ENCODE results near the gene MEGF9.

DNA sequence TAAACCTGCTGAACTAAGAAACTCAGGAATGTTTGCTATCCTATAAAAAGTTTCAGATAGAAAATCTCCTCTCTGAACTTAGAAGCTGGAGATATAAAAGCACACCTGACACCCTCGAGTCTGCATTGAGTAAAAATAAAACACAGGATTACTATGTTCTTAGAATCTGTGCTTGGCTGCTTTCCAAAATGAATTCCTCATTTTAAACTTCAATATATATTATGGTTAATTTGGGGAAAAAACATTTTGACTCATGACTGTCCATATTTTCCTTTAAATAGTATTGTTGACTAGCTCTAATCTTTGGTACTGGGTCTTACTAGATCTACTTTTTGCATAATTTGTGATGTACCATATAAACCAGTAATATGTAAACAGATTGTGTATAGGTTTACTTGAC, 42.3 kb upstream of the MEGF9 start:
- TF ChIP-seq, protein P1, sequence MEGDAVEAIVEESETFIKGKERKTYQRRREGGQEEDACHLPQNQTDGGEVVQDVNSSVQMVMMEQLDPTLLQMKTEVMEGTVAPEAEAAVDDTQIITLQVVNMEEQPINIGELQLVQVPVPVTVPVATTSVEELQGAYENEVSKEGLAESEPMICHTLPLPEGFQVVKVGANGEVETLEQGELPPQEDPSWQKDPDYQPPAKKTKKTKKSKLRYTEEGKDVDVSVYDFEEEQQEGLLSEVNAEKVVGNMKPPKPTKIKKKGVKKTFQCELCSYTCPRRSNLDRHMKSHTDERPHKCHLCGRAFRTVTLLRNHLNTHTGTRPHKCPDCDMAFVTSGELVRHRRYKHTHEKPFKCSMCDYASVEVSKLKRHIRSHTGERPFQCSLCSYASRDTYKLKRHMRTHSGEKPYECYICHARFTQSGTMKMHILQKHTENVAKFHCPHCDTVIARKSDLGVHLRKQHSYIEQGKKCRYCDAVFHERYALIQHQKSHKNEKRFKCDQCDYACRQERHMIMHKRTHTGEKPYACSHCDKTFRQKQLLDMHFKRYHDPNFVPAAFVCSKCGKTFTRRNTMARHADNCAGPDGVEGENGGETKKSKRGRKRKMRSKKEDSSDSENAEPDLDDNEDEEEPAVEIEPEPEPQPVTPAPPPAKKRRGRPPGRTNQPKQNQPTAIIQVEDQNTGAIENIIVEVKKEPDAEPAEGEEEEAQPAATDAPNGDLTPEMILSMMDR (conservative IDR thresholded peaks at IDR 0.05; ENCODE audit: low read length): no peak
- TF ChIP-seq EZH2phosphoT487 (IDR thresholded peaks at IDR 0.05; ENCODE audit: borderline replicate concordance, low read depth, low read length): no peak

Measured in OCI-LY7 (cell line).